Measurements from ENCODE around the gene TMPO. TPM values are rescaled to one million over a fixed set of nuclear protein-coding genes. Genes with fewer than 3 reads are reported as not detected.
A peak's percentile ranks its signal among the peaks of the same experiment; 100 is the strongest.

The TMPO gene
- total RNA-seq, 1 donor, result 52.1 TPM

- Histone ChIP-seq H3K79me2 (ENCODE audit: insufficient read depth, low read length) (no peaks in the 10 kb centered on the region), H4K20me1 (ENCODE audit: insufficient read depth, low read length) (no peaks in the 10 kb centered on the region), H3K4me3 (ENCODE audit: insufficient read depth, low read length) (no peak overlapping the region), H3K27ac (ENCODE audit: low read depth, low read length) (no peak overlapping the region), H2AFZ (ENCODE audit: low read length) (no peak overlapping the region), H3K9me3 (ENCODE audit: low read depth, low read length) (no peaks in the 10 kb centered on the region), H3K27me3 (ENCODE audit: insufficient read depth, low read length) (no peaks in the 10 kb centered on the region), H3K36me3 (ENCODE audit: insufficient read depth, low read length) (no peaks in the 10 kb centered on the region), H3K4me2 (ENCODE audit: insufficient read depth, low read length) (no peak overlapping the region), H3K4me1 (ENCODE audit: insufficient read depth, low read length) (peaks cover 9% of the 10 kb centered on the region)
- TF ChIP-seq, protein P1, sequence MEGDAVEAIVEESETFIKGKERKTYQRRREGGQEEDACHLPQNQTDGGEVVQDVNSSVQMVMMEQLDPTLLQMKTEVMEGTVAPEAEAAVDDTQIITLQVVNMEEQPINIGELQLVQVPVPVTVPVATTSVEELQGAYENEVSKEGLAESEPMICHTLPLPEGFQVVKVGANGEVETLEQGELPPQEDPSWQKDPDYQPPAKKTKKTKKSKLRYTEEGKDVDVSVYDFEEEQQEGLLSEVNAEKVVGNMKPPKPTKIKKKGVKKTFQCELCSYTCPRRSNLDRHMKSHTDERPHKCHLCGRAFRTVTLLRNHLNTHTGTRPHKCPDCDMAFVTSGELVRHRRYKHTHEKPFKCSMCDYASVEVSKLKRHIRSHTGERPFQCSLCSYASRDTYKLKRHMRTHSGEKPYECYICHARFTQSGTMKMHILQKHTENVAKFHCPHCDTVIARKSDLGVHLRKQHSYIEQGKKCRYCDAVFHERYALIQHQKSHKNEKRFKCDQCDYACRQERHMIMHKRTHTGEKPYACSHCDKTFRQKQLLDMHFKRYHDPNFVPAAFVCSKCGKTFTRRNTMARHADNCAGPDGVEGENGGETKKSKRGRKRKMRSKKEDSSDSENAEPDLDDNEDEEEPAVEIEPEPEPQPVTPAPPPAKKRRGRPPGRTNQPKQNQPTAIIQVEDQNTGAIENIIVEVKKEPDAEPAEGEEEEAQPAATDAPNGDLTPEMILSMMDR (IDR thresholded peaks at IDR 0.05; ENCODE audit: extremely low read depth, low read depth, low read length), result no peak
- DNase-seq (ENCODE audit: insufficient read length, low spot score, missing footprints), result no peak
Observed at GRCh38 chr12:98469109-98469508, 46.3 kb upstream of the TMPO start.

DNA sequence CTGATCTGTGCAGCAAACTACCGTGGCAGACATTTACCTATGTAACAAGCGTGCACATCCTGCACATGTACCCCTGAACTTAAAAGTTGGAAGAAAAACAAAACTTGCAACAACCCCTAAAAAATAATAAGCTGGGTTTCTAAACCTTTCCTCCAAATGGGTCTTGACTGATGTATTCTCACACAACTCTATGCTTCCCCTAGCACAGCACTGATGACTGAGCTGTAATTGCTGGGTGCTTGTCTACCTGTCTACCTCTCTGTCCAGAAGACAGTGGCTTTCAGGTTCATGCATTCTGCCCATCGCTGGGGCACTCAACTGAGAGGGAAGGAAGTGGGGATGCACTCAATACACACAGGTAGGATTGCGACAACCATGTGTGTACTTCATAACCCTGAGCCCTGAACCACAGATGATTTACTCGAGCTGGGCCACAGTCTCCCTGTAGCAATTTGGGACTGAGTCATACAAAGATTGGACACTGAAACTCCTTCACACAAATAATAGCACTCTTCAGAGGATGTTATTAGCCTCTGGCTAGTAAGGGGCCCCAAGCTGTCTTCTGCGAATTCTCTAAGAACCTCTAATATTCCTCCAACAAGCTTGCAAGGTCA, 44.8 kb upstream of the TMPO start:
- Histone ChIP-seq H3K27me3 (ENCODE audit: insufficient read depth, low read length) (no peaks in the 10 kb centered on the region), H3K4me2 (ENCODE audit: insufficient read depth, low read length) (no peak overlapping the region), H3K4me1 (ENCODE audit: insufficient read depth, low read length) (peaks cover 12% of the 10 kb centered on the region), H3K79me2 (ENCODE audit: insufficient read depth, low read length) (no peaks in the 10 kb centered on the region), H3K4me3 (ENCODE audit: insufficient read depth, low read length) (no peak overlapping the region), H3K36me3 (ENCODE audit: insufficient read depth, low read length) (no peaks in the 10 kb centered on the region), H2AFZ (ENCODE audit: low read length) (no peak overlapping the region), H4K20me1 (ENCODE audit: insufficient read depth, low read length) (no peaks in the 10 kb centered on the region), H3K9me3 (ENCODE audit: low read depth, low read length) (no peaks in the 10 kb centered on the region), H3K27ac (ENCODE audit: low read depth, low read length) (no peak overlapping the region)
- DNase-seq (ENCODE audit: insufficient read length, low spot score, missing footprints), result peak; percentile 14
- TF ChIP-seq, protein P1 (IDR thresholded peaks at IDR 0.05; ENCODE audit: extremely low read depth, low read depth, low read length), result no peak

GRCh38 chr12:98471085-98471484, 44.3 kb upstream of the TMPO start:
- Histone ChIP-seq H3K27me3 (ENCODE audit: insufficient read depth, low read length) (no peaks in the 10 kb centered on the region), H3K4me2 (ENCODE audit: insufficient read depth, low read length) (no peak overlapping the region), H3K79me2 (ENCODE audit: insufficient read depth, low read length) (no peaks in the 10 kb centered on the region), H2AFZ (ENCODE audit: low read length) (no peak overlapping the region), H3K4me1 (ENCODE audit: insufficient read depth, low read length) (peaks cover 14% of the 10 kb centered on the region), H3K4me3 (ENCODE audit: insufficient read depth, low read length) (no peak overlapping the region), H3K27ac (ENCODE audit: low read depth, low read length) (no peak overlapping the region), H4K20me1 (ENCODE audit: insufficient read depth, low read length) (no peaks in the 10 kb centered on the region), H3K9me3 (ENCODE audit: low read depth, low read length) (no peaks in the 10 kb centered on the region), H3K36me3 (ENCODE audit: insufficient read depth, low read length) (no peaks in the 10 kb centered on the region)
- TF ChIP-seq, protein P1 (IDR thresholded peaks at IDR 0.05; ENCODE audit: extremely low read depth, low read depth, low read length), result no peak
- no peak for DNase-seq (ENCODE audit: insufficient read length, low spot score, missing footprints)

- Histone ChIP-seq H3K4me3 (ENCODE audit: insufficient read depth, low read length) (no peak overlapping the region), H3K9me3 (ENCODE audit: low read depth, low read length) (no peaks in the 10 kb centered on the region), H3K27me3 (ENCODE audit: insufficient read depth, low read length) (no peaks in the 10 kb centered on the region), H3K4me2 (ENCODE audit: insufficient read depth, low read length) (peak overlapping the region; percentile 43), H4K20me1 (ENCODE audit: insufficient read depth, low read length) (no peaks in the 10 kb centered on the region), H3K27ac (ENCODE audit: low read depth, low read length) (peak overlapping the region; percentile 57), H2AFZ (ENCODE audit: low read length) (no peak overlapping the region), H3K4me1 (ENCODE audit: insufficient read depth, low read length) (peaks cover 14% of the 10 kb centered on the region), H3K79me2 (ENCODE audit: insufficient read depth, low read length) (no peaks in the 10 kb centered on the region), H3K36me3 (ENCODE audit: insufficient read depth, low read length) (no peaks in the 10 kb centered on the region)
- TF ChIP-seq, protein P1 (IDR thresholded peaks at IDR 0.05; ENCODE audit: extremely low read depth, low read depth, low read length), result no peak
- DNase-seq (ENCODE audit: insufficient read length, low spot score, missing footprints), result no peak
Observed at GRCh38 chr12:98475565-98475908, 39.9 kb upstream of the TMPO start.

All from osteoblast (primary cell).